Measurements from ENCODE around the gene SLX4IP. TPM values are rescaled to one million over a fixed set of nuclear protein-coding genes. Genes with fewer than 3 reads are reported as not detected.

SLX4IP gene
- total and polyA plus RNA-seq, 2 of the 13 experiments (the other 11 are each of a cell fraction or from before 2014, with no cell fraction given): 3.6 to 7.3 TPM

DNA sequence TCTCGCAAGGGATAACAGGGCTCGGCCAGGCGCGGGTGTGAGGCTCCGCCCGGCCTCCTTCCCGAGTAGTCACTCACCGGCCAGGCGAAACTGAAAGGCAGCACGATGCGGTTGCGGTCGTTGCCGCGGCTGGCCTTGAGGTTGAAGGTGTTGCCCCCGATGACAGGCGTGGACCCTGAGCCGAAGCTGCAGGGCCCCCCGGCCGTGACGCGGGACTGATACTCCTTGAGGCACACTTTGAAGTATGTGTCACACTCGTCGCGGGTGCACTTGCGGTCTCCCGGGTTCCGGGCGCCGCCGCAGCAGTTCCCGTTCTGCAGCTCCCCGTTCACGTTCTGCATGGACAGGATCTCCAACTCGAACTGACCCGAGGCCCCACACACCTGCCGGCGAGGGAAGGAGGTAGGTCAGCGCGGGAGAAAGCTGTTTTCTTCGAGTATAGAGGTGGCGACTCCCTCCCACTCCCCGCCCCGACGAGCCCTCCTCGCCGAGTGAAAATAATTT is 237.6 kb downstream of the SLX4IP start (continued):
- TF ChIP-seq, protein P1, sequence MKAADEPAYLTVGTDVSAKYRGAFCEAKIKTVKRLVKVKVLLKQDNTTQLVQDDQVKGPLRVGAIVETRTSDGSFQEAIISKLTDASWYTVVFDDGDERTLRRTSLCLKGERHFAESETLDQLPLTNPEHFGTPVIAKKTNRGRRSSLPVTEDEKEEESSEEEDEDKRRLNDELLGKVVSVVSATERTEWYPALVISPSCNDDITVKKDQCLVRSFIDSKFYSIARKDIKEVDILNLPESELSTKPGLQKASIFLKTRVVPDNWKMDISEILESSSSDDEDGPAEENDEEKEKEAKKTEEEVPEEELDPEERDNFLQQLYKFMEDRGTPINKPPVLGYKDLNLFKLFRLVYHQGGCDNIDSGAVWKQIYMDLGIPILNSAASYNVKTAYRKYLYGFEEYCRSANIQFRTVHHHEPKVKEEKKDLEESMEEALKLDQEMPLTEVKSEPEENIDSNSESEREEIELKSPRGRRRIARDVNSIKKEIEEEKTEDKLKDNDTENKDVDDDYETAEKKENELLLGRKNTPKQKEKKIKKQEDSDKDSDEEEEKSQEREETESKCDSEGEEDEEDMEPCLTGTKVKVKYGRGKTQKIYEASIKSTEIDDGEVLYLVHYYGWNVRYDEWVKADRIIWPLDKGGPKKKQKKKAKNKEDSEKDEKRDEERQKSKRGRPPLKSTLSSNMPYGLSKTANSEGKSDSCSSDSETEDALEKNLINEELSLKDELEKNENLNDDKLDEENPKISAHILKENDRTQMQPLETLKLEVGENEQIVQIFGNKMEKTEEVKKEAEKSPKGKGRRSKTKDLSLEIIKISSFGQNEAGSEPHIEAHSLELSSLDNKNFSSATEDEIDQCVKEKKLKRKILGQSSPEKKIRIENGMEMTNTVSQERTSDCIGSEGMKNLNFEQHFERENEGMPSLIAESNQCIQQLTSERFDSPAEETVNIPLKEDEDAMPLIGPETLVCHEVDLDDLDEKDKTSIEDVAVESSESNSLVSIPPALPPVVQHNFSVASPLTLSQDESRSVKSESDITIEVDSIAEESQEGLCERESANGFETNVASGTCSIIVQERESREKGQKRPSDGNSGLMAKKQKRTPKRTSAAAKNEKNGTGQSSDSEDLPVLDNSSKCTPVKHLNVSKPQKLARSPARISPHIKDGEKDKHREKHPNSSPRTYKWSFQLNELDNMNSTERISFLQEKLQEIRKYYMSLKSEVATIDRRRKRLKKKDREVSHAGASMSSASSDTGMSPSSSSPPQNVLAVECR (CRISPR knock-in tag; IDR thresholded peaks at IDR 0.05; ENCODE audit: borderline replicate concordance): peak; percentile 57
- TF ChIP-seq SRSF4 (IDR thresholded peaks at IDR 0.05; ENCODE audit: low read depth, low read length, poor library complexity, severe bottlenecking) (no peak), HCFC1 (IDR thresholded peaks at IDR 0.05; ENCODE audit: low read depth, low read length) (no peak; the same call in 1 of the 2 replicates), RXRA (CRISPR knock-in tag; IDR thresholded peaks at IDR 0.05) (peak; percentile 60; the same call in 1 of the 2 replicates), HOXA5 (CRISPR knock-in tag; IDR thresholded peaks at IDR 0.05) (no peak), TCF7 (IDR thresholded peaks at IDR 0.05; ENCODE audit: low read depth) (no peak; the same call in 1 of the 2 replicates), NCOA1 (CRISPR knock-in tag; IDR thresholded peaks at IDR 0.05) (no peak), BORCS8-MEF2B (CRISPR knock-in tag; IDR thresholded peaks at IDR 0.05) (no peak; the same call in 1 of the 2 replicates), KLF15 (CRISPR knock-in tag; IDR thresholded peaks at IDR 0.05; ENCODE audit: borderline replicate concordance) (0 out of 2 replicates have a peak, but pooled peaks have one; percentile 78), RFX5 (IDR thresholded peaks at IDR 0.05; ENCODE audit: low read depth, low read length) (no peak), RELA (CRISPR knock-in tag; IDR thresholded peaks at IDR 0.05) (no peak), KDM6A (CRISPR knock-in tag; IDR thresholded peaks at IDR 0.05; ENCODE audit: low read depth) (no peak), UBTF (CRISPR knock-in tag; IDR thresholded peaks at IDR 0.05) (peak; percentile 85), SNAPC5 (CRISPR knock-in tag; IDR thresholded peaks at IDR 0.05; ENCODE audit: borderline replicate concordance) (no peak), SMAD9 (CRISPR knock-in tag; IDR thresholded peaks at IDR 0.05) (no peak), ZEB1 (IDR thresholded peaks at IDR 0.05; ENCODE audit: insufficient replicate concordance, low read depth) (no peak)
- TF ChIP-seq, protein P2, sequence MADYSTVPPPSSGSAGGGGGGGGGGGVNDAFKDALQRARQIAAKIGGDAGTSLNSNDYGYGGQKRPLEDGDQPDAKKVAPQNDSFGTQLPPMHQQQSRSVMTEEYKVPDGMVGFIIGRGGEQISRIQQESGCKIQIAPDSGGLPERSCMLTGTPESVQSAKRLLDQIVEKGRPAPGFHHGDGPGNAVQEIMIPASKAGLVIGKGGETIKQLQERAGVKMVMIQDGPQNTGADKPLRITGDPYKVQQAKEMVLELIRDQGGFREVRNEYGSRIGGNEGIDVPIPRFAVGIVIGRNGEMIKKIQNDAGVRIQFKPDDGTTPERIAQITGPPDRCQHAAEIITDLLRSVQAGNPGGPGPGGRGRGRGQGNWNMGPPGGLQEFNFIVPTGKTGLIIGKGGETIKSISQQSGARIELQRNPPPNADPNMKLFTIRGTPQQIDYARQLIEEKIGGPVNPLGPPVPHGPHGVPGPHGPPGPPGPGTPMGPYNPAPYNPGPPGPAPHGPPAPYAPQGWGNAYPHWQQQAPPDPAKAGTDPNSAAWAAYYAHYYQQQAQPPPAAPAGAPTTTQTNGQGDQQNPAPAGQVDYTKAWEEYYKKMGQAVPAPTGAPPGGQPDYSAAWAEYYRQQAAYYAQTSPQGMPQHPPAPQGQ (CRISPR knock-in tag; IDR thresholded peaks at IDR 0.05; ENCODE audit: borderline replicate concordance): no peak
- TF ChIP-seq, protein P3, sequence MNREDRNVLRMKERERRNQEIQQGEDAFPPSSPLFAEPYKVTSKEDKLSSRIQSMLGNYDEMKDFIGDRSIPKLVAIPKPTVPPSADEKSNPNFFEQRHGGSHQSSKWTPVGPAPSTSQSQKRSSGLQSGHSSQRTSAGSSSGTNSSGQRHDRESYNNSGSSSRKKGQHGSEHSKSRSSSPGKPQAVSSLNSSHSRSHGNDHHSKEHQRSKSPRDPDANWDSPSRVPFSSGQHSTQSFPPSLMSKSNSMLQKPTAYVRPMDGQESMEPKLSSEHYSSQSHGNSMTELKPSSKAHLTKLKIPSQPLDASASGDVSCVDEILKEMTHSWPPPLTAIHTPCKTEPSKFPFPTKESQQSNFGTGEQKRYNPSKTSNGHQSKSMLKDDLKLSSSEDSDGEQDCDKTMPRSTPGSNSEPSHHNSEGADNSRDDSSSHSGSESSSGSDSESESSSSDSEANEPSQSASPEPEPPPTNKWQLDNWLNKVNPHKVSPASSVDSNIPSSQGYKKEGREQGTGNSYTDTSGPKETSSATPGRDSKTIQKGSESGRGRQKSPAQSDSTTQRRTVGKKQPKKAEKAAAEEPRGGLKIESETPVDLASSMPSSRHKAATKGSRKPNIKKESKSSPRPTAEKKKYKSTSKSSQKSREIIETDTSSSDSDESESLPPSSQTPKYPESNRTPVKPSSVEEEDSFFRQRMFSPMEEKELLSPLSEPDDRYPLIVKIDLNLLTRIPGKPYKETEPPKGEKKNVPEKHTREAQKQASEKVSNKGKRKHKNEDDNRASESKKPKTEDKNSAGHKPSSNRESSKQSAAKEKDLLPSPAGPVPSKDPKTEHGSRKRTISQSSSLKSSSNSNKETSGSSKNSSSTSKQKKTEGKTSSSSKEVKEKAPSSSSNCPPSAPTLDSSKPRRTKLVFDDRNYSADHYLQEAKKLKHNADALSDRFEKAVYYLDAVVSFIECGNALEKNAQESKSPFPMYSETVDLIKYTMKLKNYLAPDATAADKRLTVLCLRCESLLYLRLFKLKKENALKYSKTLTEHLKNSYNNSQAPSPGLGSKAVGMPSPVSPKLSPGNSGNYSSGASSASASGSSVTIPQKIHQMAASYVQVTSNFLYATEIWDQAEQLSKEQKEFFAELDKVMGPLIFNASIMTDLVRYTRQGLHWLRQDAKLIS (CRISPR knock-in tag; IDR thresholded peaks at IDR 0.05): peak; percentile 85; the same call in 1 of the 2 replicates
